HepG2 (cell line): Measurements from ENCODE around the gene SECTM1. TPM values are rescaled to one million over a fixed set of nuclear protein-coding genes. Genes with fewer than 3 reads are reported as not detected.

Experiments used
- BORCS8-MEF2B ChIP-seq: sonication (generic); formaldehyde crosslinking; IDR thresholded peaks from 2 replicates; pipeline ENCODE4 v1.8.0; 2022; ENCODE audit warnings: mild to moderate bottlenecking, missing genetic modification reagents
- CENPT ChIP-seq: sonication (generic); formaldehyde crosslinking; IDR thresholded peaks from 2 replicates; pipeline ENCODE4 v1.8.0; 2022; ENCODE audit warnings: low read depth, mild to moderate bottlenecking, moderate library complexity, missing genetic modification reagents
- CHD4 ChIP-seq: fragments of 200-600 bp; sonication (generic); IDR thresholded peaks from 2 replicates; pipeline ENCODE4 v1.7.0; 2017; ENCODE audit warnings: mild to moderate bottlenecking, low read length, borderline replicate concordance
- TGIF2 ChIP-seq: IDR thresholded peaks from 2 replicates; pipeline ENCODE4 v1.6.1; 2016; ENCODE audit warnings: control low read depth, missing compliant biosample characterization
- ZNF232 ChIP-seq: sonication (generic); formaldehyde crosslinking; IDR thresholded peaks from 2 replicates; pipeline ENCODE4 v1.4.0; 2020; ENCODE audit warnings: missing genetic modification reagents, borderline replicate concordance
- ZNF274 ChIP-seq: sonication (generic); formaldehyde crosslinking; IDR thresholded peaks from 2 replicates; pipeline ENCODE4 v1.5.1; 2020; ENCODE audit warnings: mild to moderate bottlenecking, missing genetic modification reagents
- ZNF468 ChIP-seq: sonication (generic); formaldehyde crosslinking; IDR thresholded peaks from 2 replicates; pipeline ENCODE4 v1.8.0; 2022; ENCODE audit warnings: mild to moderate bottlenecking, moderate library complexity, missing genetic modification reagents
- ZNF615 ChIP-seq: sonication (generic); formaldehyde crosslinking; IDR thresholded peaks from 2 replicates; pipeline ENCODE4 v1.5.0; 2020; ENCODE audit warnings: mild to moderate bottlenecking, missing genetic modification reagents, borderline replicate concordance
- ZNF616 ChIP-seq: sonication (generic); formaldehyde crosslinking; IDR thresholded peaks from 2 replicates; pipeline ENCODE4 v1.5.0; 2020; ENCODE audit warnings: low read depth, mild to moderate bottlenecking, missing genetic modification reagents
- ZNF749 ChIP-seq: sonication (generic); formaldehyde crosslinking; IDR thresholded peaks from 2 replicates; pipeline ENCODE4 v1.8.0; 2022; ENCODE audit warnings: mild to moderate bottlenecking, missing genetic modification reagents, moderate library complexity, borderline replicate concordance
- ZNF788 ChIP-seq: sonication (generic); formaldehyde crosslinking; IDR thresholded peaks from 2 replicates; pipeline ENCODE4 v1.5.0; 2020; ENCODE audit warnings: mild to moderate bottlenecking, missing genetic modification reagents, borderline replicate concordance
- ZSCAN20 ChIP-seq: sonication (generic); formaldehyde crosslinking; IDR thresholded peaks from 2 replicates; pipeline ENCODE4 v1.4.0; 2020; ENCODE audit warnings: missing genetic modification reagents, mild to moderate bottlenecking, borderline replicate concordance
- ZSCAN21 ChIP-seq: sonication (generic); formaldehyde crosslinking; IDR thresholded peaks from 2 replicates; pipeline ENCODE4 v1.8.0; 2022; ENCODE audit warnings: mild to moderate bottlenecking, missing genetic modification reagents, moderate library complexity, borderline replicate concordance
- polyA plus RNA-seq, 8 experiments: library from polyadenylated mRNA; depleted of rRNA in 3 of 8; stranded (reverse) in 7 of 8; unstranded in 1 of 8; fragments of >200 nt; fragmentation: Illumina TruSeq in 4 of 8; extraction: Trizol in 4 of 8; gene quantifications; 2 replicates each; pipeline versions ENCODE4 v1.2.1 to v1.2.3, GENCODE V29; 2011 to 2016; ENCODE audit warnings: low read depth in 4 of 8, missing spikeins in 1 of 8, mixed read lengths in 1 of 8; ENCODE audit not compliant: insufficient read depth in 1 of 8
- total RNA-seq, 5 experiments: library from RNA; depleted of rRNA; stranded (reverse); fragments of >200 nt; fragmentation: Illumina TruSeq; extraction: Trizol; gene quantifications; 2 replicates each; pipeline ENCODE4 v1.2.3, GENCODE V29; 2016; ENCODE audit warnings: low read depth in 1 of 5
- TF ChIP-seq, protein P1 (sequence below): sonication (generic); formaldehyde crosslinking; IDR thresholded peaks from 2 replicates; pipeline ENCODE4 v1.8.1; 2022; ENCODE audit warnings: low read depth, mild to moderate bottlenecking, missing genetic modification reagents
- TF ChIP-seq, protein P2 (sequence below), 2 experiments: IDR thresholded peaks; 2 replicates each; pipeline ENCODE4 v1.6.1; 2011 to 2012; ENCODE audit warnings: low read length in 2 of 2, borderline replicate concordance in 1 of 2, low read depth in 1 of 2, mild to moderate bottlenecking in 1 of 2, moderate library complexity in 1 of 2
- TF ChIP-seq, protein P3 (sequence below): sonication (generic); formaldehyde crosslinking; IDR thresholded peaks from 2 replicates; pipeline ENCODE4 v1.4.0; 2020; ENCODE audit warnings: mild to moderate bottlenecking, missing genetic modification reagents
- TF ChIP-seq, protein P4 (sequence below): sonication (generic); formaldehyde crosslinking; IDR thresholded peaks from 2 replicates; pipeline ENCODE4 v1.8.0; 2022; ENCODE audit warnings: missing genetic modification reagents, mild to moderate bottlenecking, moderate library complexity, borderline replicate concordance

Gene SECTM1
- total and polyA plus RNA-seq, 2 of the 13 experiments (the other 11 are each of a cell fraction or from before 2014, with no cell fraction given): 3.5 to 5.3 TPM

DNA sequence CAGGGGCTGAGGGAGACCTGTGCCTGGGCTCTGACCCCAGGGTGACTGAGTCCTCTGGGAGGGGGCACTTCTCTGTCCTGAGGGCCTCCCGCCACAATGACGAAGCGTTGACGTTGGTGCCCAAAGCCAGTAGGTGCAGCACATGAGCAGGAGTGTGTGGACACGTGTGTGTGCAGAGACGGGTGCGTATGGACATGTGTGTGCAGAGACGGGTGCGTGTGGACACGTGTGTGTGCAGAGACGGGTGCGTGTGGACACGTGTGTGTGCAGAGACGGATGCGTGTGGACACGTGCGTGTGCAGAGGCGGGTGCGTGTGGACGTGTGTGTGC, 15.4 kb downstream of the SECTM1 start (continued):
- TF ChIP-seq, protein P1, sequence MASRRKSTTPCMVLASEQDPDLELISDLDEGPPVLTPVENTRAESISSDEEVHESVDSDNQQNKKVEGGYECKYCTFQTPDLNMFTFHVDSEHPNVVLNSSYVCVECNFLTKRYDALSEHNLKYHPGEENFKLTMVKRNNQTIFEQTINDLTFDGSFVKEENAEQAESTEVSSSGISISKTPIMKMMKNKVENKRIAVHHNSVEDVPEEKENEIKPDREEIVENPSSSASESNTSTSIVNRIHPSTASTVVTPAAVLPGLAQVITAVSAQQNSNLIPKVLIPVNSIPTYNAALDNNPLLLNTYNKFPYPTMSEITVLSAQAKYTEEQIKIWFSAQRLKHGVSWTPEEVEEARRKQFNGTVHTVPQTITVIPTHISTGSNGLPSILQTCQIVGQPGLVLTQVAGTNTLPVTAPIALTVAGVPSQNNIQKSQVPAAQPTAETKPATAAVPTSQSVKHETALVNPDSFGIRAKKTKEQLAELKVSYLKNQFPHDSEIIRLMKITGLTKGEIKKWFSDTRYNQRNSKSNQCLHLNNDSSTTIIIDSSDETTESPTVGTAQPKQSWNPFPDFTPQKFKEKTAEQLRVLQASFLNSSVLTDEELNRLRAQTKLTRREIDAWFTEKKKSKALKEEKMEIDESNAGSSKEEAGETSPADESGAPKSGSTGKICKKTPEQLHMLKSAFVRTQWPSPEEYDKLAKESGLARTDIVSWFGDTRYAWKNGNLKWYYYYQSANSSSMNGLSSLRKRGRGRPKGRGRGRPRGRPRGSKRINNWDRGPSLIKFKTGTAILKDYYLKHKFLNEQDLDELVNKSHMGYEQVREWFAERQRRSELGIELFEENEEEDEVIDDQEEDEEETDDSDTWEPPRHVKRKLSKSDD: peak; percentile 61; the same call in 1 of the 2 replicates
- TF ChIP-seq, protein P2, sequence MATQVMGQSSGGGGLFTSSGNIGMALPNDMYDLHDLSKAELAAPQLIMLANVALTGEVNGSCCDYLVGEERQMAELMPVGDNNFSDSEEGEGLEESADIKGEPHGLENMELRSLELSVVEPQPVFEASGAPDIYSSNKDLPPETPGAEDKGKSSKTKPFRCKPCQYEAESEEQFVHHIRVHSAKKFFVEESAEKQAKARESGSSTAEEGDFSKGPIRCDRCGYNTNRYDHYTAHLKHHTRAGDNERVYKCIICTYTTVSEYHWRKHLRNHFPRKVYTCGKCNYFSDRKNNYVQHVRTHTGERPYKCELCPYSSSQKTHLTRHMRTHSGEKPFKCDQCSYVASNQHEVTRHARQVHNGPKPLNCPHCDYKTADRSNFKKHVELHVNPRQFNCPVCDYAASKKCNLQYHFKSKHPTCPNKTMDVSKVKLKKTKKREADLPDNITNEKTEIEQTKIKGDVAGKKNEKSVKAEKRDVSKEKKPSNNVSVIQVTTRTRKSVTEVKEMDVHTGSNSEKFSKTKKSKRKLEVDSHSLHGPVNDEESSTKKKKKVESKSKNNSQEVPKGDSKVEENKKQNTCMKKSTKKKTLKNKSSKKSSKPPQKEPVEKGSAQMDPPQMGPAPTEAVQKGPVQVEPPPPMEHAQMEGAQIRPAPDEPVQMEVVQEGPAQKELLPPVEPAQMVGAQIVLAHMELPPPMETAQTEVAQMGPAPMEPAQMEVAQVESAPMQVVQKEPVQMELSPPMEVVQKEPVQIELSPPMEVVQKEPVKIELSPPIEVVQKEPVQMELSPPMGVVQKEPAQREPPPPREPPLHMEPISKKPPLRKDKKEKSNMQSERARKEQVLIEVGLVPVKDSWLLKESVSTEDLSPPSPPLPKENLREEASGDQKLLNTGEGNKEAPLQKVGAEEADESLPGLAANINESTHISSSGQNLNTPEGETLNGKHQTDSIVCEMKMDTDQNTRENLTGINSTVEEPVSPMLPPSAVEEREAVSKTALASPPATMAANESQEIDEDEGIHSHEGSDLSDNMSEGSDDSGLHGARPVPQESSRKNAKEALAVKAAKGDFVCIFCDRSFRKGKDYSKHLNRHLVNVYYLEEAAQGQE (IDR thresholded peaks at IDR 0.05; ENCODE audit: borderline replicate concordance in 1 of 2, low read depth in 1 of 2, low read length in 2 of 2): no peak
- no peak for TF ChIP-seq ZNF615 (CRISPR knock-in tag)
- TF ChIP-seq ZNF468: peak; percentile 72; the same call in 1 of the 2 replicates
- no peak for TF ChIP-seq ZNF788
- TF ChIP-seq ZNF274 (CRISPR knock-in tag): no peak; the same call in 1 of the 2 replicates
- TF ChIP-seq, protein P3, sequence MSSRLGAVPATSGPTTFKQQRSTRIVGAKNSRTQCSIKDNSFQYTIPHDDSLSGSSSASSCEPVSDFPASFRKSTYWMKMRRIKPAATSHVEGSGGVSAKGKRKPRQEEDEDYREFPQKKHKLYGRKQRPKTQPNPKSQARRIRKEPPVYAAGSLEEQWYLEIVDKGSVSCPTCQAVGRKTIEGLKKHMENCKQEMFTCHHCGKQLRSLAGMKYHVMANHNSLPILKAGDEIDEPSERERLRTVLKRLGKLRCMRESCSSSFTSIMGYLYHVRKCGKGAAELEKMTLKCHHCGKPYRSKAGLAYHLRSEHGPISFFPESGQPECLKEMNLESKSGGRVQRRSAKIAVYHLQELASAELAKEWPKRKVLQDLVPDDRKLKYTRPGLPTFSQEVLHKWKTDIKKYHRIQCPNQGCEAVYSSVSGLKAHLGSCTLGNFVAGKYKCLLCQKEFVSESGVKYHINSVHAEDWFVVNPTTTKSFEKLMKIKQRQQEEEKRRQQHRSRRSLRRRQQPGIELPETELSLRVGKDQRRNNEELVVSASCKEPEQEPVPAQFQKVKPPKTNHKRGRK: 0 out of 2 replicates have a peak, but pooled peaks have one; percentile 37
- TF ChIP-seq ZSCAN20: no peak
- TF ChIP-seq, protein P4, sequence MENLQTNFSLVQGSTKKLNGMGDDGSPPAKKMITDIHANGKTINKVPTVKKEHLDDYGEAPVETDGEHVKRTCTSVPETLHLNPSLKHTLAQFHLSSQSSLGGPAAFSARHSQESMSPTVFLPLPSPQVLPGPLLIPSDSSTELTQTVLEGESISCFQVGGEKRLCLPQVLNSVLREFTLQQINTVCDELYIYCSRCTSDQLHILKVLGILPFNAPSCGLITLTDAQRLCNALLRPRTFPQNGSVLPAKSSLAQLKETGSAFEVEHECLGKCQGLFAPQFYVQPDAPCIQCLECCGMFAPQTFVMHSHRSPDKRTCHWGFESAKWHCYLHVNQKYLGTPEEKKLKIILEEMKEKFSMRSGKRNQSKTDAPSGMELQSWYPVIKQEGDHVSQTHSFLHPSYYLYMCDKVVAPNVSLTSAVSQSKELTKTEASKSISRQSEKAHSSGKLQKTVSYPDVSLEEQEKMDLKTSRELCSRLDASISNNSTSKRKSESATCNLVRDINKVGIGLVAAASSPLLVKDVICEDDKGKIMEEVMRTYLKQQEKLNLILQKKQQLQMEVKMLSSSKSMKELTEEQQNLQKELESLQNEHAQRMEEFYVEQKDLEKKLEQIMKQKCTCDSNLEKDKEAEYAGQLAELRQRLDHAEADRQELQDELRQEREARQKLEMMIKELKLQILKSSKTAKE: peak; percentile 52; the same call in 1 of the 2 replicates
- TF ChIP-seq CENPT (CRISPR knock-in tag): no peak
- peak; percentile 72; the same call in 1 of the 2 replicates for TF ChIP-seq CHD4
- TF ChIP-seq ZNF232 (CRISPR knock-in tag): 0 out of 2 replicates have a peak, but pooled peaks have one; percentile 27
- no peak for TF ChIP-seq TGIF2 (CRISPR knock-in tag)
- peak; percentile 69; the same call in 1 of the 2 replicates for TF ChIP-seq ZSCAN21
- TF ChIP-seq ZNF616 (CRISPR knock-in tag): 0 out of 2 replicates have a peak, but pooled peaks have one; percentile 8
- TF ChIP-seq ZNF749 (CRISPR knock-in tag): peak; percentile 19; the same call in 1 of the 2 replicates
- no peak for TF ChIP-seq BORCS8-MEF2B (CRISPR knock-in tag)
